ENCODE results near the gene RAI1. TPM values are rescaled to one million over a fixed set of nuclear protein-coding genes. Genes with fewer than 3 reads are reported as not detected.

The RAI1 gene
- total RNA-seq, 1 donor from 2014 or later = 31.2 TPM

DNA sequence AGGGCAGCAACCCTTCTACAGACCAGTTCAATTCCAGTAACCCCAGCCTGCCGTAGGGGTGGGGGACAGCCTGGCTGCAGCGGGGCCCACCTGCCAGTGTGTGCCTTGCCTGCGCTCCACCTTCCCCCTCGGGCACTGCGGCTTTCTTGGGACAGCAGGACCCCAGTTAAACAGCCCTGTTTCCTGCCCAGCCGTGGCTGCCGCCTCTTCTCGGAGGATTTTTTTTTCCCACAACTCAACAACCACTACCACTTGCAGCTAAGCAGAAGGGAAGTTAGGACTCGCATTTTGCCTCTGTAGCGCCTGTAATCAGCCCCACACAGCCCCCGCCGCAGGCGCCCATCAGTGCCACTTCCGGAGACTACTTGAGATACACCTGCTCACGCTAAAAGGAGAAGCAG is 76.1 kb downstream of the RAI1 start:
- TF ChIP-seq, protein P1, sequence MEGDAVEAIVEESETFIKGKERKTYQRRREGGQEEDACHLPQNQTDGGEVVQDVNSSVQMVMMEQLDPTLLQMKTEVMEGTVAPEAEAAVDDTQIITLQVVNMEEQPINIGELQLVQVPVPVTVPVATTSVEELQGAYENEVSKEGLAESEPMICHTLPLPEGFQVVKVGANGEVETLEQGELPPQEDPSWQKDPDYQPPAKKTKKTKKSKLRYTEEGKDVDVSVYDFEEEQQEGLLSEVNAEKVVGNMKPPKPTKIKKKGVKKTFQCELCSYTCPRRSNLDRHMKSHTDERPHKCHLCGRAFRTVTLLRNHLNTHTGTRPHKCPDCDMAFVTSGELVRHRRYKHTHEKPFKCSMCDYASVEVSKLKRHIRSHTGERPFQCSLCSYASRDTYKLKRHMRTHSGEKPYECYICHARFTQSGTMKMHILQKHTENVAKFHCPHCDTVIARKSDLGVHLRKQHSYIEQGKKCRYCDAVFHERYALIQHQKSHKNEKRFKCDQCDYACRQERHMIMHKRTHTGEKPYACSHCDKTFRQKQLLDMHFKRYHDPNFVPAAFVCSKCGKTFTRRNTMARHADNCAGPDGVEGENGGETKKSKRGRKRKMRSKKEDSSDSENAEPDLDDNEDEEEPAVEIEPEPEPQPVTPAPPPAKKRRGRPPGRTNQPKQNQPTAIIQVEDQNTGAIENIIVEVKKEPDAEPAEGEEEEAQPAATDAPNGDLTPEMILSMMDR (IDR thresholded peaks at IDR 0.05) = no peak
- intact Hi-C loops (cut with micrococcal nuclease) = loop anchor here (10.0 kb wide), 1 partner anchor 773 kb away; no protein-coding TSS in a partner anchor
- ATAC-seq (ENCODE audit: low read depth) (peak; percentile 77), DNase-seq (peak; percentile 39)
- peak overlapping the region; percentile 72 for H3K4me3 Mint-ChIP-seq
- H3K27ac Mint-ChIP-seq = peak overlapping the region; percentile 83
- H3K27me3 Mint-ChIP-seq = no peaks in the 10 kb centered on the region
- peaks cover 65% of the 10 kb centered on the region for H3K4me1 Mint-ChIP-seq
- no peaks in the 10 kb centered on the region for H3K9me3 Mint-ChIP-seq
- peaks cover 1% of the 10 kb centered on the region for H3K36me3 Mint-ChIP-seq (ENCODE audit: low read depth)
- ChIA-PET CTCF (no interaction called here), POLR2A (interaction anchor here (0.5 to 2.7 kb wide), 6 partner anchors 9 to 79 kb away, joined by 3 to 15 read pairs (median 4); no protein-coding TSS in a partner anchor)

GRCh38 chr17:17757956-17758845 is 76.9 kb downstream of the RAI1 start:
- POLR2A ChIA-PET = interaction anchor here (0.5 to 2.7 kb wide), 7 partner anchors 8 to 78 kb away, joined by 3 to 15 read pairs (median 4); no protein-coding TSS in a partner anchor
- Mint-ChIP-seq H3K4me1 (peaks cover 57% of the 10 kb centered on the region), H3K4me3 (peak overlapping the region; percentile 72), H3K36me3 (ENCODE audit: low read depth) (peaks cover 1% of the 10 kb centered on the region), H3K27me3 (no peaks in the 10 kb centered on the region), H3K27ac (peak overlapping the region; percentile 83), H3K9me3 (no peaks in the 10 kb centered on the region)
- CTCF ChIA-PET = no interaction called here
- TF ChIP-seq, protein P1 (IDR thresholded peaks at IDR 0.05) = no peak
- ATAC-seq (ENCODE audit: low read depth) = peak; percentile 29
- intact Hi-C loops (cut with micrococcal nuclease) = loop anchor here (10.0 kb wide), 1 partner anchor 773 kb away; no protein-coding TSS in a partner anchor
- no peak for DNase-seq

- Mint-ChIP-seq H3K4me3 (no peak overlapping the region), H3K4me1 (peaks cover 54% of the 10 kb centered on the region), H3K9me3 (no peaks in the 10 kb centered on the region), H3K27ac (no peak overlapping the region), H3K36me3 (ENCODE audit: low read depth) (peaks cover 1% of the 10 kb centered on the region), H3K27me3 (no peaks in the 10 kb centered on the region)
- intact Hi-C loops (cut with micrococcal nuclease) = loop anchor here (10.0 kb wide), 1 partner anchor 774 kb away; no protein-coding TSS in a partner anchor
- TF ChIP-seq, protein P1 (IDR thresholded peaks at IDR 0.05) = no peak
- no peak for ATAC-seq (ENCODE audit: low read depth)
- DNase-seq = no peak
- ChIA-PET CTCF (no interaction called here), POLR2A (interaction anchor here (1.4 to 2.7 kb wide), 2 partner anchors 9 to 77 kb away, joined by 3 to 8 read pairs; no protein-coding TSS in a partner anchor)
Measured at GRCh38 chr17:17758941-17759563, 77.8 kb downstream of the RAI1 start.

- Mint-ChIP-seq H3K27me3 (no peaks in the 10 kb centered on the region), H3K27ac (no peak overlapping the region)
- CTCF ChIA-PET = no interaction called here
Measured at GRCh38 chr17:17760350-17760749, 79.1 kb downstream of the RAI1 start.

More at GRCh38 chr17:17760350-17760749, 79.1 kb downstream of the RAI1 start:
- intact Hi-C loops (cut with micrococcal nuclease) = no loop called here
- Mint-ChIP-seq H3K4me3 (no peak overlapping the region), H3K9me3 (no peaks in the 10 kb centered on the region), H3K36me3 (ENCODE audit: low read depth) (peaks cover 1% of the 10 kb centered on the region), H3K4me1 (peaks cover 51% of the 10 kb centered on the region)
- POLR2A ChIA-PET = no interaction called here
- no peak for DNase-seq
- ATAC-seq (ENCODE audit: low read depth) = no peak
- TF ChIP-seq, protein P1 (IDR thresholded peaks at IDR 0.05) = no peak
